ENCODE measurements around the gene ANKRD33B. TPM values are rescaled to one million over a fixed set of nuclear protein-coding genes. Genes with fewer than 3 reads are reported as not detected.

ANKRD33B gene
- total and polyA plus RNA-seq, 9 of the 15 experiments (the other 6 are each of a cell fraction or from before 2014, with no cell fraction given), result 0.10 to 1.7 (median 0.40) TPM

GRCh38 chr5:10607666-10608073 is 43.8 kb downstream of the ANKRD33B start (continued):
- TF ChIP-seq, protein P1, sequence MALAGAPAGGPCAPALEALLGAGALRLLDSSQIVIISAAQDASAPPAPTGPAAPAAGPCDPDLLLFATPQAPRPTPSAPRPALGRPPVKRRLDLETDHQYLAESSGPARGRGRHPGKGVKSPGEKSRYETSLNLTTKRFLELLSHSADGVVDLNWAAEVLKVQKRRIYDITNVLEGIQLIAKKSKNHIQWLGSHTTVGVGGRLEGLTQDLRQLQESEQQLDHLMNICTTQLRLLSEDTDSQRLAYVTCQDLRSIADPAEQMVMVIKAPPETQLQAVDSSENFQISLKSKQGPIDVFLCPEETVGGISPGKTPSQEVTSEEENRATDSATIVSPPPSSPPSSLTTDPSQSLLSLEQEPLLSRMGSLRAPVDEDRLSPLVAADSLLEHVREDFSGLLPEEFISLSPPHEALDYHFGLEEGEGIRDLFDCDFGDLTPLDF (CRISPR knock-in tag; IDR thresholded peaks at IDR 0.05), result no peak
- TF ChIP-seq ZNF174 (CRISPR knock-in tag; IDR thresholded peaks at IDR 0.05) (no peak), DIDO1 (tag; IDR thresholded peaks at IDR 0.05; ENCODE audit: low read depth) (0 out of 2 replicates have a peak, but pooled peaks have one; percentile 44), FOXA3 (CRISPR knock-in tag; conservative IDR thresholded peaks at IDR 0.05 in 1 of 2, IDR thresholded peaks at IDR 0.05 in 1 of 2) (no peak), FIP1L1 (IDR thresholded peaks at IDR 0.05; ENCODE audit: low read depth, low read length, poor library complexity, severe bottlenecking) (no peak), MCM5 (IDR thresholded peaks at IDR 0.05; ENCODE audit: low read depth) (no peak), CBFA2T3 (IDR thresholded peaks at IDR 0.05) (no peak), ZNF830 (CRISPR knock-in tag; IDR thresholded peaks at IDR 0.05) (no peak), TBP (optimal IDR thresholded peaks at IDR 0.05; ENCODE audit: low read depth, low read length) (peak; percentile 24), GTF2F1 (IDR thresholded peaks at IDR 0.05; ENCODE audit: low read depth, low read length) (no peak), MYBL2 (IDR thresholded peaks at IDR 0.05; ENCODE audit: low read depth) (no peak), MYBL2 (CRISPR knock-in tag; IDR thresholded peaks at IDR 0.05; ENCODE audit: borderline replicate concordance) (no peak), MEF2D (tag; conservative IDR thresholded peaks at IDR 0.05; ENCODE audit: low read depth) (peak; percentile 73), XRCC3 (IDR thresholded peaks at IDR 0.05) (no peak), ESRRA (IDR thresholded peaks at IDR 0.05; ENCODE audit: borderline replicate concordance, low read depth) (peak; percentile 52; the same call in 1 of the 2 replicates), SRF (CRISPR knock-in tag; IDR thresholded peaks at IDR 0.05) (peak in 1 of 2 experiments; percentile 32; a peak in 2 of 4 replicates), NCOA1 (IDR thresholded peaks at IDR 0.05; ENCODE audit: low read depth) (no peak), SOX6 (IDR thresholded peaks at IDR 0.05) (peak; percentile 57; the same call in 1 of the 2 replicates), RBFOX2 (IDR thresholded peaks at IDR 0.05; ENCODE audit: low read depth, low read length) (no peak), EP300 (IDR thresholded peaks at IDR 0.05; ENCODE audit: low read length) (peak; percentile 16; the same call in 1 of the 2 replicates), RHOXF2B (CRISPR knock-in tag; conservative IDR thresholded peaks at IDR 0.05) (no peak)
- TF ChIP-seq, protein P2, sequence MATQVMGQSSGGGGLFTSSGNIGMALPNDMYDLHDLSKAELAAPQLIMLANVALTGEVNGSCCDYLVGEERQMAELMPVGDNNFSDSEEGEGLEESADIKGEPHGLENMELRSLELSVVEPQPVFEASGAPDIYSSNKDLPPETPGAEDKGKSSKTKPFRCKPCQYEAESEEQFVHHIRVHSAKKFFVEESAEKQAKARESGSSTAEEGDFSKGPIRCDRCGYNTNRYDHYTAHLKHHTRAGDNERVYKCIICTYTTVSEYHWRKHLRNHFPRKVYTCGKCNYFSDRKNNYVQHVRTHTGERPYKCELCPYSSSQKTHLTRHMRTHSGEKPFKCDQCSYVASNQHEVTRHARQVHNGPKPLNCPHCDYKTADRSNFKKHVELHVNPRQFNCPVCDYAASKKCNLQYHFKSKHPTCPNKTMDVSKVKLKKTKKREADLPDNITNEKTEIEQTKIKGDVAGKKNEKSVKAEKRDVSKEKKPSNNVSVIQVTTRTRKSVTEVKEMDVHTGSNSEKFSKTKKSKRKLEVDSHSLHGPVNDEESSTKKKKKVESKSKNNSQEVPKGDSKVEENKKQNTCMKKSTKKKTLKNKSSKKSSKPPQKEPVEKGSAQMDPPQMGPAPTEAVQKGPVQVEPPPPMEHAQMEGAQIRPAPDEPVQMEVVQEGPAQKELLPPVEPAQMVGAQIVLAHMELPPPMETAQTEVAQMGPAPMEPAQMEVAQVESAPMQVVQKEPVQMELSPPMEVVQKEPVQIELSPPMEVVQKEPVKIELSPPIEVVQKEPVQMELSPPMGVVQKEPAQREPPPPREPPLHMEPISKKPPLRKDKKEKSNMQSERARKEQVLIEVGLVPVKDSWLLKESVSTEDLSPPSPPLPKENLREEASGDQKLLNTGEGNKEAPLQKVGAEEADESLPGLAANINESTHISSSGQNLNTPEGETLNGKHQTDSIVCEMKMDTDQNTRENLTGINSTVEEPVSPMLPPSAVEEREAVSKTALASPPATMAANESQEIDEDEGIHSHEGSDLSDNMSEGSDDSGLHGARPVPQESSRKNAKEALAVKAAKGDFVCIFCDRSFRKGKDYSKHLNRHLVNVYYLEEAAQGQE (IDR thresholded peaks at IDR 0.05; ENCODE audit: borderline replicate concordance), result peak; percentile 59
- TF ChIP-seq, protein P2 (CRISPR knock-in tag; IDR thresholded peaks at IDR 0.05; ENCODE audit: low read depth), result no peak

Measured in K562 (cell line).